HFFc6 (cell line): Measurements from ENCODE around the gene FBXL17. TPM values are rescaled to one million over a fixed set of nuclear protein-coding genes. Genes with fewer than 3 reads are reported as not detected.

Experiments used
- DNase-seq: peaks from one replicate; pipeline ENCODE4 v3.0.0-alpha.2; 2018
- H3K27ac Mint-ChIP-seq: 2 replicates; pipeline ENCODE4 v1.8.0; 2020; ENCODE audit warnings: mild to moderate bottlenecking, mixed read lengths
- H3K27me3 Mint-ChIP-seq: 2 replicates; pipeline ENCODE4 v1.8.0; 2021; ENCODE audit warnings: mild to moderate bottlenecking, moderate library complexity, mixed read lengths; ENCODE audit not compliant: insufficient read depth
- H3K36me3 Mint-ChIP-seq: 2 replicates; pipeline ENCODE4 v1.8.0; 2021; ENCODE audit warnings: low read depth, mixed read lengths
- H3K4me1 Mint-ChIP-seq: 2 replicates; pipeline ENCODE4 v1.8.0; 2020; ENCODE audit warnings: low read depth, mixed read lengths
- H3K4me3 Mint-ChIP-seq: 2 replicates; pipeline ENCODE4 v1.8.0; 2020; ENCODE audit warnings: mild to moderate bottlenecking, moderate library complexity, mixed read lengths
- H3K9me3 Mint-ChIP-seq: 2 replicates; pipeline ENCODE4 v1.8.0; 2020; ENCODE audit warnings: mild to moderate bottlenecking, mixed read lengths
- CTCF ChIP-seq: fragments of 200-600 bp; sonication (generic); IDR thresholded peaks from 2 replicates; pipeline ENCODE4 v1.5.0; 2021; ENCODE audit warnings: antibody characterized with exemption, mild to moderate bottlenecking
- total RNA-seq, 6 experiments: library from RNA; stranded (reverse); fragmentation: NEBNext Ultra II Directional; extraction: Animal tissue kit (Norgen Biotek cat#: 25700); gene quantifications; 2 replicates in 1 of 6; 3 replicates in 5 of 6; pipeline ENCODE4 v1.2.3, GENCODE V29; 2021

FBXL17 gene
- total RNA-seq, 6 experiments from 2014 or later = 8.2 to 13.1 (median 10.8) TPM

DNA sequence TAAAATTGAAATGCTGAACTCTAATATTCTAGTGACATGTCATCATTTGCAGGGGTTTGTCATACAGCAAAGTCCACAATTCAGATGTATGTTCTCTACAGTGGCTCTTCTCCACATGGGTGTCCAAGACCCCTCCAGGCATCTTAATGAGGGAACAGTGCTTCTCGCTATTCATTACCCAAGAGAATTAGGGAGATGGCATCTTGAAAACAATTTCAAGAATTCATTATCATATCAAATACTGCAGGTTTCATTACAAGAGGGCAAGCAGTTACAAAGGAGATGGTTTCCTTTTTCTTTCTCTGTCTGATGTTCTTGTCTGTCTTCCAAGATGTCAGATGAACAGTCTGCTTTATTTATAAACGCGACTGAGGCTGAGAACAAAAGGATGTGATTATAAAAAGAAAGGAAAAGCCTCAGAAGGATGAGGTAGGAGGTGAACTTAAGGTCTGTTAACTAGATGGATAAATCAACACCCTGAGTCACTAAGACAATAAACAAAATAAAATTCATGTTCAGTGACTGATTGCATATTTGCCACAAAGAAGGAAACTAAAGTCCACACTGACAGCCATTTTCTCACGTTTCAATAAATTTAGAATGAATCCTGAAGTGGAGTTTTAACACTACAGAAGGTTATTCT is 384.4 kb downstream of the FBXL17 start:
- no peaks in the 10 kb centered on the region for H3K27me3 Mint-ChIP-seq
- no peak overlapping the region for H3K27ac Mint-ChIP-seq
- H3K4me3 Mint-ChIP-seq = no peak overlapping the region
- no peak for DNase-seq
- TF ChIP-seq CTCF = no peak
- no peaks in the 10 kb centered on the region for H3K36me3 Mint-ChIP-seq
- peaks cover 3% of the 10 kb centered on the region; the same call in 1 of the 2 replicates for H3K9me3 Mint-ChIP-seq
- no peaks in the 10 kb centered on the region for H3K4me1 Mint-ChIP-seq

DNA sequence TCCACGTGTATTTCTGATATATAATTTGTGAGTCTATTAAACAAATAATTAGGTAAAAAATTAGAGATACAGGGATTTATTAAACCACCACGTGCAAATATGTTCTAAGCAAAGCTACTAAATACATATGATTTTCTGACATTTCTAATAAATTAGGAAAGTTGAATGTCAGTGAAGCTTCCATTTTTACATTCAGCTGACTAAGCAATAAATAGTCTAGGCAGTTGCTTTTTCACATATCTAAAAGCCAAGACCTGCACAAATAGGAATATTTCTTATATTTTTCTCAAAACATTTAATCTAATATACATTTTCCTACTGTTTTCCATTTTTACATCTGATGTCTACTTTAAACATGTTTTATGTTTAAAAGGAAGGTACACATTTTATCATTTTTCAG is 388.6 kb downstream of the FBXL17 start:
- Mint-ChIP-seq H3K9me3 (no peaks in the 10 kb centered on the region), H3K4me3 (no peak overlapping the region), H3K36me3 (no peaks in the 10 kb centered on the region), H3K27ac (no peak overlapping the region), H3K4me1 (no peaks in the 10 kb centered on the region), H3K27me3 (peaks cover 2% of the 10 kb centered on the region; the same call in 1 of the 2 replicates)
- TF ChIP-seq CTCF = no peak
- no peak for DNase-seq

- DNase-seq = no peak
- peaks cover 2% of the 10 kb centered on the region; the same call in 1 of the 2 replicates for H3K27me3 Mint-ChIP-seq
- H3K9me3 Mint-ChIP-seq = no peaks in the 10 kb centered on the region
- H3K4me1 Mint-ChIP-seq = no peaks in the 10 kb centered on the region
- H3K27ac Mint-ChIP-seq = no peak overlapping the region
- H3K36me3 Mint-ChIP-seq = no peaks in the 10 kb centered on the region
- no peak overlapping the region for H3K4me3 Mint-ChIP-seq
- TF ChIP-seq CTCF = no peak
Observed at GRCh38 chr5:107990881-107991810, 390.8 kb downstream of the FBXL17 start.

GRCh38 chr5:107985144-107985543 is 396.8 kb downstream of the FBXL17 start:
- Mint-ChIP-seq H3K27ac (no peak overlapping the region), H3K4me1 (no peaks in the 10 kb centered on the region), H3K27me3 (peaks cover 3% of the 10 kb centered on the region; the same call in 1 of the 2 replicates), H3K36me3 (no peaks in the 10 kb centered on the region; the same call in 1 of the 2 replicates), H3K4me3 (no peak overlapping the region), H3K9me3 (peaks cover 4% of the 10 kb centered on the region; the same call in 1 of the 2 replicates)
- DNase-seq = no peak
- TF ChIP-seq CTCF = no peak

DNA sequence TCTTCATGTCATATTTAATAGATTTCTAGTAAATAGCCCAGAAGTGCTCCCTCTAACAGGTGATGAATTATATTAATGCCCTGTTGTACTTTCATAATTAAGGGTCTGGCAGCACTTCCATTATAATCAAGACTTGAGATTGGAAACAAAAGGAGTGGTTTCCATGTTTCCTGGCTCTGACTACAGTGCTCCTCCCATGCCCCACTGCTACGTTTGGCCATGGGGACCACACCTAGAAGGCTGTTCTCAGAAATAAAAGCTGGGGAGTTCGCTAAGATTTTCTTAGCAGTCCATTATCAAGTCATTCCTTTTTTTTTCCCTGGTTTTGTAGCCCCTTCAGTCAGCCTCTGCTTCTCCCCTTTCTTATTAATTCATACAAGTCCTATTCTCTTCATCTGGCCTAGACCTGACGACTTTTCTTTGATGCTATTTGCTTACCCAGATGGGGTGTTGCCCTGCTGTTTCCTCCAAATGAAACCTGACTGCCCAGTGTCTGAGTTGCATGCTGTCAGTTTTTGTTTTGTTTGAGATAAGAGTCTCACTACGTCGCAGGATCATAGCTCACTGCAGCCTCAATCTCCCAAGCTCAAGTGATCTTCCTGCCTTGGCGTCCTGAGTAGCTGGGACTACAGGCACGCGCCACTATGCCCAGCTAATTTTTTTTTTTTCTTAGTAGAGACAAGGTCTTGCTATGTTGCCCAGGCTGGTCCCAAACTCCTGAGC is 399.0 kb downstream of the FBXL17 start:
- Mint-ChIP-seq H3K27ac (no peak overlapping the region), H3K4me3 (no peak overlapping the region), H3K36me3 (no peaks in the 10 kb centered on the region; the same call in 1 of the 2 replicates)

More for the DNA sequence above, 399.0 kb downstream of the FBXL17 start:
- Mint-ChIP-seq H3K27me3 (peaks cover 3% of the 10 kb centered on the region; the same call in 1 of the 2 replicates), H3K9me3 (peaks cover 4% of the 10 kb centered on the region; the same call in 1 of the 2 replicates), H3K4me1 (no peaks in the 10 kb centered on the region)
- TF ChIP-seq CTCF = no peak
- DNase-seq = no peak
